ENCODE data around the gene SLC39A9. TPM values are rescaled to one million over a fixed set of nuclear protein-coding genes. Genes with fewer than 3 reads are reported as not detected.

The SLC39A9 gene
- total and polyA plus RNA-seq, 2 experiments from 2014 or later, result 33.4 to 109 TPM

DNA sequence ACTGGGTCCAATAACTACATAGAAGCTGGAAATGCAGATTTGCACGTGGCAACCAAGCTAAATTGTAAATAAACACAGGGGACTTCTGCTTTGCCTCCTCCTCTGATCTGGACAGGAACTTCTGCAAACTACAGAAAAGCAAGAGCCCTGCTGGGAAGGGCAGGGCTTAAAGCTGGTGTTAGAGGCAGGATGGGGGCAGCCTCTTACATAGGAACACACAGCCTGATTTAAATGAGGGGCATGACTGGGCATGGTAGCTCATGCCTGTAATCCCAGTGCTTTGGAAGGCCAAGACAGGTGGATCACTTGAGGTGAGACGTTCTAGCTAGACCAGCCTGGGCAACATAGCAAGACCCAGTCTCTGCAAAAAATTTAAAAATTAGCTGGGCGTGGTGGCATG is 47.1 kb upstream of the SLC39A9 start:
- H4K20me1 ChIP-seq (ENCODE audit: insufficient read depth, poor library complexity, severe bottlenecking), result no peaks in the 10 kb centered on the region
- no peak overlapping the region for H2AFZ ChIP-seq
- no peak overlapping the region for H3K27ac ChIP-seq
- no peaks in the 10 kb centered on the region for H3K79me2 ChIP-seq
- no peaks in the 10 kb centered on the region for H3K27me3 ChIP-seq
- H3K9me3 ChIP-seq (ENCODE audit: low read depth), result no peaks in the 10 kb centered on the region
- no peaks in the 10 kb centered on the region for H3K9me2 ChIP-seq (replicated peaks; ENCODE audit: insufficient read depth)
- TF ChIP-seq, protein P1, sequence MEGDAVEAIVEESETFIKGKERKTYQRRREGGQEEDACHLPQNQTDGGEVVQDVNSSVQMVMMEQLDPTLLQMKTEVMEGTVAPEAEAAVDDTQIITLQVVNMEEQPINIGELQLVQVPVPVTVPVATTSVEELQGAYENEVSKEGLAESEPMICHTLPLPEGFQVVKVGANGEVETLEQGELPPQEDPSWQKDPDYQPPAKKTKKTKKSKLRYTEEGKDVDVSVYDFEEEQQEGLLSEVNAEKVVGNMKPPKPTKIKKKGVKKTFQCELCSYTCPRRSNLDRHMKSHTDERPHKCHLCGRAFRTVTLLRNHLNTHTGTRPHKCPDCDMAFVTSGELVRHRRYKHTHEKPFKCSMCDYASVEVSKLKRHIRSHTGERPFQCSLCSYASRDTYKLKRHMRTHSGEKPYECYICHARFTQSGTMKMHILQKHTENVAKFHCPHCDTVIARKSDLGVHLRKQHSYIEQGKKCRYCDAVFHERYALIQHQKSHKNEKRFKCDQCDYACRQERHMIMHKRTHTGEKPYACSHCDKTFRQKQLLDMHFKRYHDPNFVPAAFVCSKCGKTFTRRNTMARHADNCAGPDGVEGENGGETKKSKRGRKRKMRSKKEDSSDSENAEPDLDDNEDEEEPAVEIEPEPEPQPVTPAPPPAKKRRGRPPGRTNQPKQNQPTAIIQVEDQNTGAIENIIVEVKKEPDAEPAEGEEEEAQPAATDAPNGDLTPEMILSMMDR (IDR thresholded peaks at IDR 0.05; ENCODE audit: poor library complexity), result no peak
- no peak for TF ChIP-seq EZH2phosphoT487 (IDR thresholded peaks at IDR 0.05; ENCODE audit: low read depth, severe bottlenecking, unreplicated experiment)
- no peak for TF ChIP-seq EZH2 (IDR thresholded peaks at IDR 0.05; ENCODE audit: borderline replicate concordance)
- no peak overlapping the region for H3K4me3 ChIP-seq
- WGBS (ENCODE audit: low lambda C conversion rate, missing lambda C conversion rate), result 69% methylated on average over 3 of the region's 3 CpGs
- H3K4me2 ChIP-seq, result no peak overlapping the region
- H3K36me3 ChIP-seq (replicated peaks; ENCODE audit: insufficient read depth, low read depth), result no peaks in the 10 kb centered on the region
- DNase-seq (ENCODE audit: low spot score), result no peak
- peaks cover 4% of the 10 kb centered on the region for H3K4me1 ChIP-seq (ENCODE audit: insufficient read depth)

DNA sequence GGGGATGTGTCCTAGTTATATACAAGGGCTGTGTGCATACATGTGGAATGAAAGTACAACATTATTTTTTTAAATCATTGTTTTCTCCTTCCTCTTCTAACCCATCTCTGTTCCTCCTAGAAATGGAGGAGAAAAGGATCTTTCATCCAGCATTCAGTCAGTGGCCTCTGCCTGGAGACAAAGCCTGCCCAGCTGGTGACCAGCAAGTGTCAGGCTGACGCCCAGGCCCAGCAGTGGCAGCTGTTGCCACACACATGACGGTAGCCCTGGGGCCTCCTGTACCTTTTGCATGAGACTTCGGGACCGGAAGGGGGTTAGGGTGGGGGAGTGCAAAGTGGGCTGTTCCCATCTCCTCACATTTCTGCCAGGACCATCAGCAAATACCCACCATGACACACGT is 46.6 kb upstream of the SLC39A9 start:
- H3K4me3 ChIP-seq, result no peak overlapping the region
- H3K9me2 ChIP-seq (replicated peaks; ENCODE audit: insufficient read depth), result no peaks in the 10 kb centered on the region
- 87% methylated on average over 5 of the region's 5 CpGs for WGBS (ENCODE audit: low lambda C conversion rate, missing lambda C conversion rate)
- H3K36me3 ChIP-seq (replicated peaks; ENCODE audit: insufficient read depth, low read depth), result no peaks in the 10 kb centered on the region
- no peak overlapping the region for H3K27ac ChIP-seq
- no peaks in the 10 kb centered on the region for H3K27me3 ChIP-seq
- H3K9me3 ChIP-seq (ENCODE audit: low read depth), result no peaks in the 10 kb centered on the region
- no peak for TF ChIP-seq EZH2 (IDR thresholded peaks at IDR 0.05; ENCODE audit: borderline replicate concordance)
- TF ChIP-seq, protein P1 (IDR thresholded peaks at IDR 0.05; ENCODE audit: poor library complexity), result no peak
- TF ChIP-seq EZH2phosphoT487 (IDR thresholded peaks at IDR 0.05; ENCODE audit: low read depth, severe bottlenecking, unreplicated experiment), result no peak
- H2AFZ ChIP-seq, result no peak overlapping the region
- no peaks in the 10 kb centered on the region for H3K79me2 ChIP-seq
- DNase-seq (ENCODE audit: low spot score), result no peak
- H4K20me1 ChIP-seq (ENCODE audit: insufficient read depth, poor library complexity, severe bottlenecking), result no peaks in the 10 kb centered on the region
- H3K4me2 ChIP-seq, result no peak overlapping the region
- H3K4me1 ChIP-seq (ENCODE audit: insufficient read depth), result peaks cover 4% of the 10 kb centered on the region

DNA sequence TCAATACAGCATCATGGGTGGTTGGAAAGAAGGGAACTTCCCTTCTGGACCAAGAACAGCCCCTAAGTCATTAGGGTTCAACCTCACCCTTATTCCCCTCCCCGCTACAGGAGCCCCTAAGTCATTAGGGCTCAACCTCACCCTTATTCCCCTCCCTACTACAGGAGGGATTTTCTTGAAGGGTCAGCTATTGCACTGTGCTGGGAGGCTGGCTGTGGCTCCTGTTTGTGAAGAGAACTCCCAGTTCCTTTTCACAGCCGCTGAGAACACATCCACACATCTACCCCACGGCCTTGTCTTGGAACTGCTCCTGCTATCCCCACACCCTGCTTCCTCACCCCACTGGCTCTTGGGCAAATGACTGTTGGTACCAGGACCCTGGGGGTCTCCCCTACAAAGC is 45.3 kb upstream of the SLC39A9 start:
- DNase-seq (ENCODE audit: low spot score), result no peak
- H3K9me2 ChIP-seq (replicated peaks; ENCODE audit: insufficient read depth), result no peaks in the 10 kb centered on the region
- H4K20me1 ChIP-seq (ENCODE audit: insufficient read depth, poor library complexity, severe bottlenecking), result no peaks in the 10 kb centered on the region
- H2AFZ ChIP-seq, result no peak overlapping the region
- H3K4me3 ChIP-seq, result no peak overlapping the region
- no peak overlapping the region for H3K27ac ChIP-seq
- H3K4me1 ChIP-seq (ENCODE audit: insufficient read depth), result peaks cover 4% of the 10 kb centered on the region
- H3K27me3 ChIP-seq, result no peaks in the 10 kb centered on the region
- no peaks in the 10 kb centered on the region for H3K9me3 ChIP-seq (ENCODE audit: low read depth)
- 94% methylated on average over 2 of the region's 3 CpGs for WGBS (ENCODE audit: low lambda C conversion rate, missing lambda C conversion rate)
- H3K4me2 ChIP-seq, result no peak overlapping the region
- TF ChIP-seq EZH2phosphoT487 (IDR thresholded peaks at IDR 0.05; ENCODE audit: low read depth, severe bottlenecking, unreplicated experiment) (no peak), EZH2 (IDR thresholded peaks at IDR 0.05; ENCODE audit: borderline replicate concordance) (no peak)
- TF ChIP-seq, protein P1 (IDR thresholded peaks at IDR 0.05; ENCODE audit: poor library complexity), result no peak
- no peaks in the 10 kb centered on the region for H3K79me2 ChIP-seq
- H3K36me3 ChIP-seq (replicated peaks; ENCODE audit: insufficient read depth, low read depth), result no peaks in the 10 kb centered on the region

Data from hepatocyte (in vitro differentiated cells).